Esophagus squamous epithelium (tissue), 5 donors: Measurements from ENCODE around the gene RFX2. TPM values are rescaled to one million over a fixed set of nuclear protein-coding genes. Genes with fewer than 3 reads are reported as not detected.

Experiments used
- DNase-seq: peaks from one replicate; lab custom pipeline; 2025; lab: John Stamatoyannopoulos, UW
- H3K27ac ChIP-seq, 4 donors: fragments of 200-600 bp; sonication (generic); one replicate each; pipeline ENCODE4 v1.5.1; 2016 to 2019; ENCODE audit warnings: mild to moderate bottlenecking in 1 of 4
- H3K27me3 ChIP-seq, 4 donors: fragments of 200-600 bp; sonication (generic); 1 replicate in 3 of 4; 2 replicates in 1 of 4; pipeline versions ENCODE4 v1.5.1 to v1.6.0; 2017 to 2021; ENCODE audit warnings: antibody characterized with exemption in 1 of 4
- H3K36me3 ChIP-seq, 3 donors: fragments of 200-600 bp; sonication (generic); one replicate each; pipeline ENCODE4 v1.5.1; 2016 to 2019
- H3K4me1 ChIP-seq, 3 donors: fragments of 200-600 bp; sonication (generic); one replicate each; pipeline ENCODE4 v1.5.1; 2017 to 2019
- H3K4me3 ChIP-seq, 4 donors: fragments of 200-600 bp; sonication (generic); 1 replicate in 3 of 4; 2 replicates in 1 of 4; pipeline ENCODE4 v1.5.1; 2016 to 2019; ENCODE audit warnings: mild to moderate bottlenecking in 2 of 4, moderate library complexity in 1 of 4
- H3K9me3 ChIP-seq, 3 donors: fragments of 200-600 bp; sonication (generic); one replicate each; pipeline ENCODE4 v1.5.1; 2016 to 2019
- POLR2A ChIP-seq, 4 donors: fragments of 450-650 bp; IDR thresholded peaks; one replicate each; pipeline ENCODE4 v1.6.1; 2017; ENCODE audit warnings: antibody characterized with exemption in 4 of 4, mild to moderate bottlenecking in 4 of 4, moderate library complexity in 3 of 4
- WGBS, 2 donors: methylation state at CpG; one replicate each; pipeline ENCODE4 v1.1.5; 2018; 5-methylcytosine and 5-hydroxymethylcytosine counted together
- intact Hi-C: fragments of 100-400 bp; cut with DNase I; formaldehyde crosslinking; loops from one replicate; pipeline ENCODE4 v1.15.0; 2022
- total RNA-seq, 4 donors: library from RNA; depleted of rRNA; stranded (reverse); fragments of >200 nt; gene quantifications; one replicate each; pipeline ENCODE4 v1.1.0, GENCODE V29; 2016
- TF ChIP-seq, protein P1 (sequence below), 6 experiments: fragments of 450-650 bp in 4 of 6; fragments of 200-600 bp in 2 of 6; sonication (generic) in 2 of 6; IDR thresholded peaks; one replicate each; pipeline ENCODE4 v1.5.1; 2016 to 2019; ENCODE audit warnings: antibody characterized with exemption in 6 of 6, mild to moderate bottlenecking in 4 of 6, moderate library complexity in 4 of 6
- donor health status: DM: yes; HTN: yes; CAD: no.

The RFX2 gene
- total RNA-seq, 4 donors from 2014 or later: 5.2 to 21.4 (median 7.7) TPM

DNA sequence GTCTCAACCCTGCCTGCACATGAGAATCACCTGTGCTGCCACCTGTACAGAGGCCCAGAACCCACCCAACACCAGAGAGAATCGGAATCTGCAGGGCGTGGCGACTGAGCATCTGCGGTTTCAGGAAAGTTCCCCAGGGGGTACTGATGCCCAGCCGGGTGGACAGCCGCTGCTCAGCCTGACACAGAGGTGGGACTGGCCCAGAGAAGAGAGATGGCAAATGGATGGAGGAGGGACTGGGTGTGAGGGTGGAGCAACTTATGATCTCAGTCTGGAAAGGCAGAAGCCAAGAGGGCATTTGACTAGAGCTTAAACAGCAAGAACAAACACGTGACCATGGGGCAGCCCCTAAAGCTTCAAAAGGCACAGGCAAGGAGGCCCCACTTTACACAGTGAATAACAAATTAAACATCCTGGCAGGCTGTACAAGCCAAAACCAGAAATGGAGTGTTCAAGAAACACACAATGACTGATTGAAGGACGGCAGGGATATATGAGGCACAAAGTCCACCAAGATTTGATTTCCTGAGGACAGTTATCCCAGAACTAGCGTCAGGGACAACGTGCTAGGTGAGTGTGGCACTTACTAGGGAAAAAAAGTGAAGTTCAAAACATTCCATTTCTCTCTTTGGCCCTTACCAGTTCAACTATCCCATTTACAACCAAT lies 135.4 kb downstream of the RFX2 start:
- Histone ChIP-seq H3K36me3 (peaks cover 0 to 46% (median 3%) of the 10 kb centered on the region in 3 donors), H3K27me3 (no peaks in the 10 kb centered on the region), H3K9me3 (no peaks in the 10 kb centered on the region), H3K4me1 (peaks cover 31 to 90% (median 47%) of the 10 kb centered on the region in 3 donors), H3K4me3 (no peak overlapping the region), H3K27ac (peak overlapping the region in 1 of 4 donors; percentile 24)
- 62 to 72% methylated on average over 10 of the region's 10 CpGs for WGBS, 2 donors
- TF ChIP-seq, protein P1, sequence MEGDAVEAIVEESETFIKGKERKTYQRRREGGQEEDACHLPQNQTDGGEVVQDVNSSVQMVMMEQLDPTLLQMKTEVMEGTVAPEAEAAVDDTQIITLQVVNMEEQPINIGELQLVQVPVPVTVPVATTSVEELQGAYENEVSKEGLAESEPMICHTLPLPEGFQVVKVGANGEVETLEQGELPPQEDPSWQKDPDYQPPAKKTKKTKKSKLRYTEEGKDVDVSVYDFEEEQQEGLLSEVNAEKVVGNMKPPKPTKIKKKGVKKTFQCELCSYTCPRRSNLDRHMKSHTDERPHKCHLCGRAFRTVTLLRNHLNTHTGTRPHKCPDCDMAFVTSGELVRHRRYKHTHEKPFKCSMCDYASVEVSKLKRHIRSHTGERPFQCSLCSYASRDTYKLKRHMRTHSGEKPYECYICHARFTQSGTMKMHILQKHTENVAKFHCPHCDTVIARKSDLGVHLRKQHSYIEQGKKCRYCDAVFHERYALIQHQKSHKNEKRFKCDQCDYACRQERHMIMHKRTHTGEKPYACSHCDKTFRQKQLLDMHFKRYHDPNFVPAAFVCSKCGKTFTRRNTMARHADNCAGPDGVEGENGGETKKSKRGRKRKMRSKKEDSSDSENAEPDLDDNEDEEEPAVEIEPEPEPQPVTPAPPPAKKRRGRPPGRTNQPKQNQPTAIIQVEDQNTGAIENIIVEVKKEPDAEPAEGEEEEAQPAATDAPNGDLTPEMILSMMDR (IDR thresholded peaks at IDR 0.05): no peak
- TF ChIP-seq POLR2A (IDR thresholded peaks at IDR 0.05): no peak
- intact Hi-C loops: no loop called here
- no peak for DNase-seq

DNA sequence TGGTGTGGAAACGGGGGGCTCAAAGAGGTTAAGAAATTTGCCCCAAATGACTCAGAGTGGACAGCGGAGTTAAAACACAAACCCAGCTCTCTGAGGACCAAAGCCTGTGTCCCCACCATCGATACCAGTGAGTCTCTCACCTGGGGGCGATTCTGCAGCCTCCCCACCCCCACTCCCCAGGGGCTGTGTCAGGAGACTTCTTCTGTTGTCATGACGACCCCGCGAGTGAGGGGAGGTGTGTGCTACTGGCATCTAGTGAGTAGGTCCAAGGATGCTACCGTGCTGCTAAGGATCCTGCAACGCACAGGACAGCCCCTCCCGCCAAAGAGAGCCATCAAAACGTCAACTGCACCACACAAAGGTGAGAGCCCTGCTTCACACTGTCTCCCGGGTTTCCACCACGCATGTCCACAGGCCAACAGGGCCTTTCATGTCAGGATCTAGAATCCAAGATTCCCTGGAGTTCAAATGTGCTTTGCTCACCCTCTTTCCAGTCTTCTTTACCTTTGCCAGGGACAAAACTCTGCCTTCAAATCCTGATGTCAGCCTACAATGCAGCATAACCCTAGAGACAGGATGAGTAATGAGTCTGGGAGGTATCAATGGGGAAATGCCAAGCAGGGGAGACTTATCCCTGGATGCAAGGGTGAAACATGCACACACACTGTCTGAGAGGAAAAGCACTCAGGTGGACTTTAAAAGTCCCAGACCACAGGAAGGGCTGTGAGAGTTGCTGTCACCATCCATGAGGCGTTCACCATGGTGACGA lies 136.2 kb downstream of the RFX2 start:
- Histone ChIP-seq H3K36me3 (peaks cover 0 to 46% (median 3%) of the 10 kb centered on the region in 3 donors), H3K27ac (no peak overlapping the region), H3K4me3 (no peak overlapping the region), H3K4me1 (peaks cover 37 to 90% (median 48%) of the 10 kb centered on the region in 3 donors), H3K9me3 (no peaks in the 10 kb centered on the region), H3K27me3 (no peaks in the 10 kb centered on the region)
- WGBS, 2 donors: 81 to 82% methylated on average over 6 to 15 of the region's 15 CpGs
- no peak for TF ChIP-seq POLR2A (IDR thresholded peaks at IDR 0.05)
- TF ChIP-seq, protein P1 (IDR thresholded peaks at IDR 0.05): no peak
- intact Hi-C loops: no loop called here
- no peak for DNase-seq

DNA sequence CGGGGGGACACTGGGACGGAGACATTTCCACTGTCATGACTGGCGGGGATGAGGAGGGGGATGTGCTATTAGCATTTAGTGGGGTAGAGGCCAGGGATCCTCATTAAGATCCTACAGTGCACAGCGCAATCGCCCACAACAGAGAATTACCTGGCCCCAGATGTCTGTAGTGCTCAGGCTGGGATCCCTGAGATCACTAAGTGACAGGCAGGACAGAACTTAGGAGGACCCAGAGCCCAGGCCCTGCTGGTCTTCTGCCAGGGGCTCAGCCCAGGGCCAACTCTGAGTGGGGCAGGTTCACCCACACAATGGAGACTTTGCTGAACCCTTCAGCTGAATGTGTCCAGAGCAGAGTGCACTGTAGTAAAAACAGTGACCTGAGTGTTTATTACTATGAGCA lies 136.9 kb downstream of the RFX2 start:
- H3K4me3 ChIP-seq: no peak overlapping the region
- intact Hi-C loops: no loop called here
- H3K36me3 ChIP-seq: peaks cover 0 to 46% (median 3%) of the 10 kb centered on the region in 3 donors
- no peak for TF ChIP-seq POLR2A (IDR thresholded peaks at IDR 0.05)
- TF ChIP-seq, protein P1 (IDR thresholded peaks at IDR 0.05): no peak
- DNase-seq: no peak
- no peaks in the 10 kb centered on the region for H3K9me3 ChIP-seq
- no peaks in the 10 kb centered on the region for H3K27me3 ChIP-seq
- peaks cover 38 to 90% (median 48%) of the 10 kb centered on the region in 3 donors for H3K4me1 ChIP-seq
- 93 to 94% methylated on average over 3 to 5 of the region's 5 CpGs for WGBS, 2 donors
- no peak overlapping the region for H3K27ac ChIP-seq

DNA sequence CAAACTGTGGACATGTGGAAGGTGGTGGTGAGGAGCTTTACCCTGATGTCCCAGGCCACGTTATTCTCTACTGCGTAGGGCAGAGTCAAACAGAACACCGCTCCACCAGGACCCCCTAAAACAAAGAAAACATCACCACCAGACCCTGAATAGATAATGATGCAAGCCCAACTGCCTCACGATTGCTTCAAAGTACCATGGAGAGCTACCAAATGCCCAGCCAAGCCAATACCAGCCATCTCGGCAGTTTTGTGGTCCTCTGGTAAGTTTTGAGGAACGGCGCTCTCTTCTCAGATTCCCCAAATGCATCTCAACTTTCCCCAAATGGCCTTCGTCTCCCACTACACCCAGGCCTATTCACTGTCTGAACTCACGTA lies 138.0 kb downstream of the RFX2 start:
- WGBS, 2 donors: 84 to 86% methylated on average over 7 to 9 of the region's 9 CpGs
- H3K4me1 ChIP-seq: peaks cover 44 to 97% (median 58%) of the 10 kb centered on the region in 3 donors
- TF ChIP-seq POLR2A (IDR thresholded peaks at IDR 0.05): no peak
- TF ChIP-seq, protein P1 (IDR thresholded peaks at IDR 0.05): no peak
- no peaks in the 10 kb centered on the region for H3K9me3 ChIP-seq
- H3K4me3 ChIP-seq: no peak overlapping the region
- no peak overlapping the region for H3K27ac ChIP-seq
- intact Hi-C loops: no loop called here
- peaks cover 0 to 46% (median 3%) of the 10 kb centered on the region in 3 donors for H3K36me3 ChIP-seq
- no peaks in the 10 kb centered on the region for H3K27me3 ChIP-seq
- DNase-seq: no peak
